ENCODE data around the gene DGCR2. TPM values are rescaled to one million over a fixed set of nuclear protein-coding genes. Genes with fewer than 3 reads are reported as not detected.

The DGCR2 gene
- total and polyA plus RNA-seq, 2 of the 4 experiments (the other 2 are of a cell fraction): 17.2 to 35.4 TPM

DNA sequence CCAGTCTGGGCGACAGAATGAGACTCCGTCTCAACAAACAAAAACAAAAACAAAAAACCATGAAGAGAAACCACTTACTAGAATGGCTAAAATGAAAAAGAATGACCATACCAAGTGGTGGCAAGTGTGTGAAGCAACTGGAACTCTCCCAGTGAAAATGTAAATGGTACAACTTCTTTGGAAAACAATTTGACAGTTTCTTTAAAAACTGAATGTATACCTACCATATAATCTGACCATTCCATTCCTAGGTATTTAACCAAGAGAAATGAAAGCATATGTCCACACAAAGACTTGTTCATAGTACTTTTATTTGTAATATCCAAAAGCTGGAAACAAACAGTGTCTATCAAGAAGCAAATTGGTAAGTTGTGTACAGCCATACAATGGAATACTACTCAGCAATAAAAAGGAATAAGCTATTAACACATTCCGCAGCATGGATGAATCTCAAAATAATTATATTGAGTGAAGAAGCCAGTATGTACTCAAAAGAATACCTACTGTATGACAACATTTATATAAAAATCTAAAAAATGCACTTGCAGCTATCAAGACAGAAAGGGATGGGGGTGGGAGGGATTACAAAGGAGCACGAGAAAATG lies 27.7 kb downstream of the DGCR2 start:
- Histone ChIP-seq H2BK20ac (ENCODE audit: low read depth, low read length) (no peak overlapping the region), H3K27me3 (ENCODE audit: control insufficient read depth, insufficient read depth, low read length) (no peaks in the 10 kb centered on the region), H3K4me2 (ENCODE audit: low read depth, low read length) (no peak overlapping the region), H2BK15ac (ENCODE audit: low read depth, low read length) (no peak overlapping the region), H3K9ac (ENCODE audit: low read depth, low read length) (no peak overlapping the region), H2AFZ (replicated peaks; ENCODE audit: low read length, poor library complexity) (no peak overlapping the region), H3K4me3 (ENCODE audit: insufficient read depth, low read depth, low read length) (no peak overlapping the region), H3K23ac (ENCODE audit: low read depth, low read length) (no peak overlapping the region), H2AK5ac (ENCODE audit: low read depth, low read length) (no peak overlapping the region), H4K5ac (ENCODE audit: low read depth, low read length) (no peak overlapping the region), H3K9me1 (ENCODE audit: insufficient read depth, low read length) (peaks cover 21% of the 10 kb centered on the region), H2AK9ac (replicated peaks; ENCODE audit: low read depth, low read length, poor library complexity) (no peak overlapping the region), H3K36me3 (ENCODE audit: control insufficient read depth, insufficient read depth, low read length) (no peaks in the 10 kb centered on the region; the same call in 1 of the 2 replicates), H3K56ac (ENCODE audit: extremely low read depth, insufficient read depth, low read length) (no peak overlapping the region), H3K14ac (replicated peaks; ENCODE audit: low read depth, low read length) (no peak overlapping the region), H2BK5ac (ENCODE audit: low read depth, low read length, poor library complexity, severe bottlenecking) (no peak overlapping the region), H4K20me1 (ENCODE audit: insufficient read depth, low read length) (peaks cover 29% of the 10 kb centered on the region), H3K27ac (ENCODE audit: insufficient read depth, low read length) (no peak overlapping the region), H3K18ac (ENCODE audit: low read depth, low read length) (no peak overlapping the region), H4K91ac (ENCODE audit: insufficient read depth, low read depth, low read length) (no peak overlapping the region), H3K79me1 (ENCODE audit: low read depth in 1 of 2, low read length in 2 of 2) (peaks cover 29 to 60% of the 10 kb centered on the region in 2 experiments), H2BK120ac (ENCODE audit: low read depth, low read length) (no peak overlapping the region), H3K4ac (ENCODE audit: low read depth, low read length) (no peak overlapping the region), H4K8ac (ENCODE audit: low read depth in 2 of 2, low read length in 2 of 2) (no peak overlapping the region), H3K4me1 (ENCODE audit: control insufficient read depth, insufficient read depth, low read length) (peaks cover 5% of the 10 kb centered on the region; the same call in 1 of the 2 replicates), H3K9me3 (ENCODE audit: control insufficient read depth, insufficient read depth, low read length) (no peaks in the 10 kb centered on the region)
- DNase-seq (no peak), ATAC-seq (ENCODE audit: low read depth) (no peak)
- dilution Hi-C loops (cut with HindIII; ENCODE audit: low sequenced_read_pairs, unreplicated experiment): no loop called here
- no peak for TF ChIP-seq POLR2A (IDR thresholded peaks at IDR 0.05; ENCODE audit: low read depth, low read length)
- BruUV-seq (replicated peaks): no TSS peak
- no CpG with 5 or more reads among the region's 4 CpGs for WGBS, 2 experiments (ENCODE audit: extremely low coverage in 2 of 2, insufficient read length in 1 of 2)
- ChIA-PET POLR2A (ENCODE audit: unreplicated experiment) (no interaction called here), CTCF (no interaction called here)
- in situ Hi-C loops (cut with MboI; ENCODE audit: low sequenced_read_pairs): no loop called here
- intact Hi-C loops (cut with micrococcal nuclease): no loop called here

Data from IMR-90 (cell line).